Central memory CD8-positive, alpha-beta T cell (primary cell): ENCODE results near the gene GGA1.

Experiments used
- ATAC-seq: fragments of 150-1000 bp; cut with Tn5 transposase; replicated peaks from 2 replicates; pipeline ENCODE4 v1.10.0; 2022; ENCODE audit warnings: mild to moderate bottlenecking, moderate FRiP score, moderate number of reproducible peaks; ENCODE audit not compliant: poor library complexity, severe bottlenecking; ENCODE audit errors: extremely low read depth
- DNase-seq, 2 donors: peaks; one replicate each; pipeline ENCODE4 v3.0.0; 2021; ENCODE audit warnings: low spot score in 2 of 2
- H3K27ac Mint-ChIP-seq: one replicate; pipeline ENCODE4 v1.8.0; 2022; ENCODE audit warnings: low read depth, mild to moderate bottlenecking, moderate library complexity, mixed read lengths
- H3K27me3 Mint-ChIP-seq: one replicate; pipeline ENCODE4 v1.8.0; 2022; ENCODE audit warnings: mixed read lengths
- H3K36me3 Mint-ChIP-seq: one replicate; pipeline ENCODE4 v1.8.0; 2022; ENCODE audit warnings: mild to moderate bottlenecking, moderate library complexity, mixed read lengths; ENCODE audit not compliant: insufficient read depth
- H3K4me1 Mint-ChIP-seq: one replicate; pipeline ENCODE4 v1.8.0; 2022; ENCODE audit warnings: mixed read lengths
- H3K4me3 Mint-ChIP-seq: one replicate; pipeline ENCODE4 v1.8.0; 2022; ENCODE audit warnings: mild to moderate bottlenecking, moderate library complexity, mixed read lengths
- H3K9me3 Mint-ChIP-seq: one replicate; pipeline ENCODE4 v1.8.0; 2022; ENCODE audit warnings: mixed read lengths

GGA1 gene

DNA sequence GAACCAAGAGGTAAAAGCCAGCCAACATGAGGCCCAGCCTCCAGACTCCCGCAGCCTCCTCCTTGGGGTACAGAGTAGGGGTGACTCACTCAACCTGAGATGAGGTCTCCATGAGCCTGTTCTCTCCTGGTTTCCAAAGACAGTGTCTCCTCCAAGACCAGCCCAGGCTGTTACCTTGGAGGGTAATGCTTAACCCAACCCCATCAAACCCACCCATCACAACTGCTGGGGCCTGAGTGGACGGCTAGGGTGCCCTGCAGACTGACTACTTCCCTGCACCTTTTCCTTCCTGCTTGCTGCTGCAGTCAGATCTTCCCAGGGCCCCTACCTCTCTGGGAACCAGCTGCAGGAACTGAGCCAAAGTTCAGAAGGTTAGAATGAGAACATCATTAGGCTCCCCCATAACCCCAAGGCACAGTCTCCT lies 72.4 kb downstream of the GGA1 start:
- H3K9me3 Mint-ChIP-seq: no peaks in the 10 kb centered on the region
- peaks cover 18% of the 10 kb centered on the region for H3K36me3 Mint-ChIP-seq
- ATAC-seq (no peak), DNase-seq (no peak)
- no peak overlapping the region for H3K27ac Mint-ChIP-seq
- no peak overlapping the region for H3K4me3 Mint-ChIP-seq
- peaks cover 30% of the 10 kb centered on the region for H3K4me1 Mint-ChIP-seq
- H3K27me3 Mint-ChIP-seq: no peaks in the 10 kb centered on the region

DNA sequence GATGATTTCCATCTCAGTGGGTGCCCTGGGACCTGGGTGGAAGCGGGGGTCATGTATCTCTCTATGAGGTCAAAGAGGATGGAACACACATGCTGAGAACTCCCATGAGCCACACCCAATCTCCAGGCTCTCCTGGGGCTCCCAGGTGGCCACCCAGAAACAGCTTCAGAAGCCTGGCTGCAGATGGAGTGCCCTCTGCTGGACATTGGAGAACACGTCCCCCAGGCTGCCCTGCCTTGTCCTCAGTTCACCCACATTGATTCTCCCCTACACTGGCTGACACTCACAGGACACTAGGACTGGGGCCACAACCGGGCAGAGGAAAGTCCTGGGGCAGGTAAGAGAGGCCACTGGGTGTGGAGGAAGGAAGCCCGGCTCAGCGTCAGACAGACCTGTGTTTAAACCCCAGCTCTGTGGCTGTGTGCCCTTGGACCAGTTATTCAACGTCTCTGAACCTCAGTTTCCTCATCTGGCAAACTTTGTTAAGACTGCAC lies 73.0 kb downstream of the GGA1 start:
- DNase-seq (peak; percentile 57 to 61), ATAC-seq (no peak)
- Mint-ChIP-seq H3K4me1 (peaks cover 29% of the 10 kb centered on the region), H3K27me3 (no peaks in the 10 kb centered on the region), H3K27ac (no peak overlapping the region), H3K4me3 (no peak overlapping the region), H3K9me3 (no peaks in the 10 kb centered on the region), H3K36me3 (peaks cover 20% of the 10 kb centered on the region)
